HG03354 (cell line): Measurements from ENCODE around the gene DLG5.
A peak's percentile ranks its signal among the peaks of the same experiment; 100 is the strongest.

Experiments used
- ATAC-seq: cut with Tn5 transposase; IDR thresholded peaks from one replicate; pipeline ENCODE4 v1.9.1; 2021; ENCODE audit warnings: mild to moderate bottlenecking; ENCODE audit not compliant: unreplicated experiment, poor library complexity, severe bottlenecking

The DLG5 gene

GRCh38 chr10:77946084-77946483 lies 19.5 kb upstream of the DLG5 start:
- ATAC-seq, result no peak

- ATAC-seq, result no peak
Observed at GRCh38 chr10:77944519-77944918, 18.0 kb upstream of the DLG5 start.

GRCh38 chr10:77943121-77943901 lies 16.8 kb upstream of the DLG5 start:
- ATAC-seq, result no peak

- ATAC-seq, result no peak
Observed at GRCh38 chr10:77941790-77942189, 15.2 kb upstream of the DLG5 start.

GRCh38 chr10:77940627-77941026 lies 14.1 kb upstream of the DLG5 start:
- ATAC-seq, result no peak

- ATAC-seq, result no peak
Observed at GRCh38 chr10:77940225-77940624, 13.7 kb upstream of the DLG5 start.

GRCh38 chr10:77939561-77940001 lies 13.0 kb upstream of the DLG5 start:
- no peak for ATAC-seq

- ATAC-seq, result no peak
Observed at GRCh38 chr10:77936697-77937567, 10.4 kb upstream of the DLG5 start.

- ATAC-seq, result no peak
Observed at GRCh38 chr10:77932016-77932715, 5.6 kb upstream of the DLG5 start.

GRCh38 chr10:77927402-77928246 lies 1.1 kb upstream of the DLG5 start:
- no peak for ATAC-seq

GRCh38 chr10:77925795-77926565 lies 575 bp downstream of the DLG5 start:
- peak; percentile 53 for ATAC-seq

GRCh38 chr10:77925410-77925794 lies 1.2 kb downstream of the DLG5 start:
- ATAC-seq, result no peak

- no peak for ATAC-seq
Observed at GRCh38 chr10:77922566-77923179, 3.9 kb downstream of the DLG5 start.

GRCh38 chr10:77922055-77922454 lies 4.5 kb downstream of the DLG5 start:
- no peak for ATAC-seq

GRCh38 chr10:77921395-77921794 lies 5.2 kb downstream of the DLG5 start:
- no peak for ATAC-seq

- no peak for ATAC-seq
Observed at GRCh38 chr10:77920495-77920894, 6.1 kb downstream of the DLG5 start.

- ATAC-seq, result no peak
Observed at GRCh38 chr10:77919713-77920108, 6.8 kb downstream of the DLG5 start.

GRCh38 chr10:77915319-77916105 lies 11.0 kb downstream of the DLG5 start:
- no peak for ATAC-seq
